ENCODE measurements around the gene SLC24A3. TPM values are rescaled to one million over a fixed set of nuclear protein-coding genes. Genes with fewer than 3 reads are reported as not detected.

The SLC24A3 gene
- total and polyA plus RNA-seq, 2 experiments from 2014 or later, result 0.81 to 2.5 TPM

- no peak overlapping the region for H3K4me2 ChIP-seq
- no peak for DNase-seq (ENCODE audit: low spot score)
- Mint-ChIP-seq H3K4me1 (peaks cover 7% of the 10 kb centered on the region; the same call in 2 of the 3 replicates), H3K9me3 (no peaks in the 10 kb centered on the region), H3K36me3 (ENCODE audit: low read depth) (no peaks in the 10 kb centered on the region), H3K27ac (peak overlapping the region; percentile 44; the same call in 1 of the 2 replicates), H3K4me3 (no peak overlapping the region), H3K27me3 (ENCODE audit: insufficient read depth, low read depth, poor library complexity) (peaks cover 4% of the 10 kb centered on the region)
- no peak for ATAC-seq
- no peaks in the 10 kb centered on the region for H3K27me3 ChIP-seq (ENCODE audit: insufficient read depth)
- no peak overlapping the region for H3K27ac ChIP-seq (ENCODE audit: low read depth)
- H4K20me1 ChIP-seq (replicated peaks; ENCODE audit: insufficient read depth), result no peaks in the 10 kb centered on the region
- no peak overlapping the region for H3K4me3 ChIP-seq
- TF ChIP-seq EZH2phosphoT487 (IDR thresholded peaks at IDR 0.05; ENCODE audit: unreplicated experiment) (no peak), REST (IDR thresholded peaks at IDR 0.05; ENCODE audit: unreplicated experiment) (no peak), CTCF (conservative IDR thresholded peaks at IDR 0.05; ENCODE audit: low read depth in 2 of 2) (no peak), JUNB (IDR thresholded peaks at IDR 0.05; ENCODE audit: unreplicated experiment) (no peak), NANOG (IDR thresholded peaks at IDR 0.05; ENCODE audit: borderline replicate concordance) (no peak), ZNF114 (CRISPR knock-in tag; IDR thresholded peaks at IDR 0.05) (no peak), CREB1 (CRISPR knock-in tag; IDR thresholded peaks at IDR 0.05; ENCODE audit: low read depth) (no peak), ZNF462 (CRISPR knock-in tag; IDR thresholded peaks at IDR 0.05) (no peak), STAT1 (IDR thresholded peaks at IDR 0.05; ENCODE audit: unreplicated experiment) (no peak)
- H3K4me1 ChIP-seq (ENCODE audit: insufficient read depth), result no peaks in the 10 kb centered on the region; the same call in 1 of the 2 replicates
- no peaks in the 10 kb centered on the region for H3K36me3 ChIP-seq (ENCODE audit: insufficient read depth)
- no peaks in the 10 kb centered on the region for H3F3A ChIP-seq (replicated peaks; ENCODE audit: low read depth)
- H3K79me2 ChIP-seq (replicated peaks; ENCODE audit: insufficient read depth), result no peaks in the 10 kb centered on the region
- 0 out of 2 replicates have a peak, but pooled peaks cover 8% of the 10 kb centered on the region for H3K9me2 ChIP-seq (ENCODE audit: insufficient read depth)
- no peak overlapping the region for H2AFZ ChIP-seq
These were observed 241.0 kb downstream of the SLC24A3 start for GRCh38 chr20:19453410-19453809.
